Breast epithelium (tissue), 3 donors: ENCODE measurements around the gene ATP1B1.

Experiments used
- POLR2AphosphoS5 ChIP-seq, 3 donors: sonication (generic); formaldehyde crosslinking; IDR thresholded peaks; one replicate each; pipeline ENCODE4 v1.6.1; 2017; ENCODE audit warnings: antibody characterized with exemption in 3 of 3
- TF ChIP-seq, protein P1 (sequence below), 3 donors: fragments of 450-650 bp; IDR thresholded peaks; one replicate each; pipeline ENCODE4 v1.5.1; 2016 to 2017; ENCODE audit warnings: antibody characterized with exemption in 3 of 3, mild to moderate bottlenecking in 3 of 3, moderate library complexity in 3 of 3

DNA sequence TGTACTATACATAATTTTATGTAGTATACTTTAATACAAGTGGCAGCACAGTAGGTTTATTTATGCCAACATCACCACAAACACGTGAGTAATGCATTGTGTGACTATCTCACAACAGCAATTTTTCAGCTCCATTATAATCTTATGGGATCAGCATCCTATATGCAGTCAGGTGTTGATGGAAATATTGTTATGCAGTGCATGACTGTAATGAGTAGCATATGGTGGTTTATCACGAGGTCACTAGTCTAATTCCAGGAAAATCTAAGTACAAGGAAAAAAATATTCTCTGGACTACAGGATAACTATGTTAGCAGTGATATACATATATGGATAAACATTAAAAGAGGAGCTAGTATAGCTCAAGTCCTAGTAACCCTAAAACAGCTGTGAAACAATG, 69.0 kb downstream of the ATP1B1 start:
- TF ChIP-seq, protein P1, sequence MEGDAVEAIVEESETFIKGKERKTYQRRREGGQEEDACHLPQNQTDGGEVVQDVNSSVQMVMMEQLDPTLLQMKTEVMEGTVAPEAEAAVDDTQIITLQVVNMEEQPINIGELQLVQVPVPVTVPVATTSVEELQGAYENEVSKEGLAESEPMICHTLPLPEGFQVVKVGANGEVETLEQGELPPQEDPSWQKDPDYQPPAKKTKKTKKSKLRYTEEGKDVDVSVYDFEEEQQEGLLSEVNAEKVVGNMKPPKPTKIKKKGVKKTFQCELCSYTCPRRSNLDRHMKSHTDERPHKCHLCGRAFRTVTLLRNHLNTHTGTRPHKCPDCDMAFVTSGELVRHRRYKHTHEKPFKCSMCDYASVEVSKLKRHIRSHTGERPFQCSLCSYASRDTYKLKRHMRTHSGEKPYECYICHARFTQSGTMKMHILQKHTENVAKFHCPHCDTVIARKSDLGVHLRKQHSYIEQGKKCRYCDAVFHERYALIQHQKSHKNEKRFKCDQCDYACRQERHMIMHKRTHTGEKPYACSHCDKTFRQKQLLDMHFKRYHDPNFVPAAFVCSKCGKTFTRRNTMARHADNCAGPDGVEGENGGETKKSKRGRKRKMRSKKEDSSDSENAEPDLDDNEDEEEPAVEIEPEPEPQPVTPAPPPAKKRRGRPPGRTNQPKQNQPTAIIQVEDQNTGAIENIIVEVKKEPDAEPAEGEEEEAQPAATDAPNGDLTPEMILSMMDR (IDR thresholded peaks at IDR 0.05): no peak
- TF ChIP-seq POLR2AphosphoS5 (IDR thresholded peaks at IDR 0.05): no peak
